Measurements from ENCODE around the gene RNF220.

RNF220 gene

GRCh38 chr1:44359234-44359935 is 45.7 kb upstream of the RNF220 start (continued):
- no peak for TF ChIP-seq ZBTB11 (tag by site-specific recombination; conservative IDR thresholded peaks at IDR 0.05; ENCODE audit: low read depth)
- 0 out of 2 replicates have a peak, but pooled peaks have one; percentile 28 for TF ChIP-seq ZNF335 (tag by site-specific recombination; conservative IDR thresholded peaks at IDR 0.05)
- no peak for TF ChIP-seq ZNF560 (tag by site-specific recombination; IDR thresholded peaks at IDR 0.05; ENCODE audit: borderline replicate concordance)
- TF ChIP-seq MYNN (tag by site-specific recombination; IDR thresholded peaks at IDR 0.05; ENCODE audit: borderline replicate concordance): no peak
- TF ChIP-seq, protein P1, sequence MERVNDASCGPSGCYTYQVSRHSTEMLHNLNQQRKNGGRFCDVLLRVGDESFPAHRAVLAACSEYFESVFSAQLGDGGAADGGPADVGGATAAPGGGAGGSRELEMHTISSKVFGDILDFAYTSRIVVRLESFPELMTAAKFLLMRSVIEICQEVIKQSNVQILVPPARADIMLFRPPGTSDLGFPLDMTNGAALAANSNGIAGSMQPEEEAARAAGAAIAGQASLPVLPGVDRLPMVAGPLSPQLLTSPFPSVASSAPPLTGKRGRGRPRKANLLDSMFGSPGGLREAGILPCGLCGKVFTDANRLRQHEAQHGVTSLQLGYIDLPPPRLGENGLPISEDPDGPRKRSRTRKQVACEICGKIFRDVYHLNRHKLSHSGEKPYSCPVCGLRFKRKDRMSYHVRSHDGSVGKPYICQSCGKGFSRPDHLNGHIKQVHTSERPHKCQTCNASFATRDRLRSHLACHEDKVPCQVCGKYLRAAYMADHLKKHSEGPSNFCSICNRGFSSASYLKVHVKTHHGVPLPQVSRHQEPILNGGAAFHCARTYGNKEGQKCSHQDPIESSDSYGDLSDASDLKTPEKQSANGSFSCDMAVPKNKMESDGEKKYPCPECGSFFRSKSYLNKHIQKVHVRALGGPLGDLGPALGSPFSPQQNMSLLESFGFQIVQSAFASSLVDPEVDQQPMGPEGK (tag by site-specific recombination; IDR thresholded peaks at IDR 0.05): no peak
- peak; percentile 56; the same call in 1 of the 2 replicates for TF ChIP-seq TRIM28 (IDR thresholded peaks at IDR 0.05; ENCODE audit: borderline replicate concordance, low read length)
- no peak for TF ChIP-seq ZNF558 (tag by site-specific recombination; IDR thresholded peaks at IDR 0.05)

DNA sequence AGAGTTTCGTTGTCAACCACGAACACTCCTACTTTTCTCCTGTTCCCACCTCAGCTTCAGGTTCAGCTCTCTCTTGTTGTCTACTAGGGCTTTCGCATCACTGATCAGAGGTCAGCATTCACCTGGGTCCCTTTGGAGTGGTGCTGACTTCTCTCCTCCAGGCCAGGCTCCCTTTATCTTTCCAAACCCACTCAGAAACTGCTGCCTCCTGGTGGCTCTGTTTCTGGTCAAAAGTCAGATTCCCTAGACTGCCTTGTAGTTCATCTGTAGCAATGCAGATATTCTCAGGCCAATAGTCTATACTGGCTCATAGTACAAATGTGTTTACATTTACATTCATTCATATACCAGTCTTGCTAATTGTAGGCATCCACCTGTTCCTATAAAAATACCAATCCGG is 43.6 kb upstream of the RNF220 start:
- ChIA-PET POLR2A (no interaction called here), CTCF (no interaction called here)
- H3K4me1 ChIP-seq (ENCODE audit: control insufficient read depth, insufficient read depth, low read length): peaks cover 2% of the 10 kb centered on the region; the same call in 1 of the 2 replicates
- H3K36me3 ChIP-seq (ENCODE audit: control insufficient read depth in 2 of 2, insufficient read depth in 1 of 2, low read length in 2 of 2): no peaks in the 10 kb centered on the region
- no peak overlapping the region for H3K4me3 ChIP-seq (ENCODE audit: low read depth, low read length)
- no peaks in the 10 kb centered on the region for H3K9me3 ChIP-seq (ENCODE audit: control insufficient read depth, insufficient read depth, low read depth, low read length)
- no peak overlapping the region for H3K27ac ChIP-seq (ENCODE audit: extremely low read depth, low read depth, low read length)
- TF ChIP-seq, protein P2, sequence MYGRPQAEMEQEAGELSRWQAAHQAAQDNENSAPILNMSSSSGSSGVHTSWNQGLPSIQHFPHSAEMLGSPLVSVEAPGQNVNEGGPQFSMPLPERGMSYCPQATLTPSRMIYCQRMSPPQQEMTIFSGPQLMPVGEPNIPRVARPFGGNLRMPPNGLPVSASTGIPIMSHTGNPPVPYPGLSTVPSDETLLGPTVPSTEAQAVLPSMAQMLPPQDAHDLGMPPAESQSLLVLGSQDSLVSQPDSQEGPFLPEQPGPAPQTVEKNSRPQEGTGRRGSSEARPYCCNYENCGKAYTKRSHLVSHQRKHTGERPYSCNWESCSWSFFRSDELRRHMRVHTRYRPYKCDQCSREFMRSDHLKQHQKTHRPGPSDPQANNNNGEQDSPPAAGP (tag by site-specific recombination; IDR thresholded peaks at IDR 0.05): no peak
- TF ChIP-seq IKZF3 (tag by site-specific recombination; IDR thresholded peaks at IDR 0.05): no peak

DNA sequence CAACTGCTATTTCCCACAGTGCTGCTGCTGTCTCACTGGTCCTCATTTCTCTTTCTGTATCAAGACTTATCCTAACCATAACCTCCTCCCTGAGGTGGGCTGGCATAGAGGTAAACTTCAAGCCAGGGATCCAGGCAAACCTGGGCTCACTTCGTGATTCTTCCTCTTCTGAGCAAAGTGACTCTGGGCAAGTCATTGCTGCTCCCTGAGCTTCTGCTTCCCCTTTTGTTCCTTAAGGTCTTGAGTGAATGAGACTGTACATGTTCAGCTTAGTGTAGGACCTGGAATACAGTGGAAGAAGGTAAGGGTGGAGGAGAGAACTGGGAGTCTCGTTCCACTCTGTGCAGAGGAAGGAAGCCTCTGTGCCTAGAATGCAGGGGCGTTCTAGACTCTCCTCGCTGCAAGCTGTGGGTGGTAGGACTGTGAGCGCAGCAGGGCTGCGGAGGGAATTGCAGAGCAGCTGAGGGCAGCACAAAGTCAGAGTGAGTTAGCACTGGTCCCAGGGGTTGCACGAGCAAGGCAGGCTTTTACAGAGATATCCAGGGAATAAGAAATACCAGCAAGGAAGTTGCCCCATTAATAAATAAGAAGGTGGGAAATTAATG is 38.6 kb upstream of the RNF220 start:
- no peak overlapping the region for H3K4me3 ChIP-seq (ENCODE audit: low read depth, low read length)
- TF ChIP-seq EGR2 (tag by site-specific recombination; IDR thresholded peaks at IDR 0.05; ENCODE audit: low read depth): 0 out of 2 replicates have a peak, but pooled peaks have one; percentile 15
- TF ChIP-seq ZNF23 (tag by site-specific recombination; IDR thresholded peaks at IDR 0.05; ENCODE audit: borderline replicate concordance): no peak
- H3K27ac ChIP-seq (ENCODE audit: extremely low read depth, low read depth, low read length): no peak overlapping the region
- CTCF ChIA-PET: interaction anchor here (0.7 to 2.1 kb wide), 3 partner anchors 12 to 206 kb away, joined by 3 to 5 read pairs (median 3); no protein-coding TSS in a partner anchor
- POLR2A ChIA-PET: no interaction called here
- H3K4me1 ChIP-seq (ENCODE audit: control insufficient read depth, insufficient read depth, low read length): no peaks in the 10 kb centered on the region
- H3K36me3 ChIP-seq (ENCODE audit: control insufficient read depth in 2 of 2, insufficient read depth in 1 of 2, low read length in 2 of 2): no peaks in the 10 kb centered on the region
- H3K9me3 ChIP-seq (ENCODE audit: control insufficient read depth, insufficient read depth, low read depth, low read length): no peaks in the 10 kb centered on the region

DNA sequence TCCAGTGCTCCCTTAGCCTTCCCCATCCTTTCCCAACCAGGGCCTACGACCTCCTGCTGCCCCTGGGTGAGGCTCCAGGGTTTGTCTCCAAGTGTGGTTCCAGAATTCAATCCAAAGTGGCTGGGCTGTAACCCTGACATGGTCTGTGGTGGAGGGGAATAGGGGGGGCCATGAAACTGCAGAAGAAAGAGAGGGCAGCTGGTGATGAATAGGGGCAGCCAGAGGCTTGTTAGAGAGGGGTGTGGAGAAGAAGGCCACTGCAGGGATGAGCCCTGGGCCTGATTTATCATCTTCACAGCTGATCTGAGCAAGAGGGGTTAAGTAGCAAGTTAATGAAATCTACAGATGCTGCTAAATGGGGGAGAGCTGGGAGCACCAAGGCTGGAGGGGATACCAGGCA is 37.1 kb upstream of the RNF220 start:
- H3K36me3 ChIP-seq (ENCODE audit: control insufficient read depth in 2 of 2, insufficient read depth in 1 of 2, low read length in 2 of 2): no peaks in the 10 kb centered on the region
- CTCF ChIA-PET: interaction anchor here (0.7 to 2.1 kb wide), 2 partner anchors 10 to 150 kb away, joined by 3 to 5 read pairs; no protein-coding TSS in a partner anchor
- no peak overlapping the region for H3K27ac ChIP-seq (ENCODE audit: extremely low read depth, low read depth, low read length)
- H3K4me1 ChIP-seq (ENCODE audit: control insufficient read depth, insufficient read depth, low read length): no peaks in the 10 kb centered on the region
- no peak overlapping the region for H3K4me3 ChIP-seq (ENCODE audit: low read depth, low read length)
- POLR2A ChIA-PET: no interaction called here
- no peaks in the 10 kb centered on the region for H3K9me3 ChIP-seq (ENCODE audit: control insufficient read depth, insufficient read depth, low read depth, low read length)
- TF ChIP-seq, protein P3, sequence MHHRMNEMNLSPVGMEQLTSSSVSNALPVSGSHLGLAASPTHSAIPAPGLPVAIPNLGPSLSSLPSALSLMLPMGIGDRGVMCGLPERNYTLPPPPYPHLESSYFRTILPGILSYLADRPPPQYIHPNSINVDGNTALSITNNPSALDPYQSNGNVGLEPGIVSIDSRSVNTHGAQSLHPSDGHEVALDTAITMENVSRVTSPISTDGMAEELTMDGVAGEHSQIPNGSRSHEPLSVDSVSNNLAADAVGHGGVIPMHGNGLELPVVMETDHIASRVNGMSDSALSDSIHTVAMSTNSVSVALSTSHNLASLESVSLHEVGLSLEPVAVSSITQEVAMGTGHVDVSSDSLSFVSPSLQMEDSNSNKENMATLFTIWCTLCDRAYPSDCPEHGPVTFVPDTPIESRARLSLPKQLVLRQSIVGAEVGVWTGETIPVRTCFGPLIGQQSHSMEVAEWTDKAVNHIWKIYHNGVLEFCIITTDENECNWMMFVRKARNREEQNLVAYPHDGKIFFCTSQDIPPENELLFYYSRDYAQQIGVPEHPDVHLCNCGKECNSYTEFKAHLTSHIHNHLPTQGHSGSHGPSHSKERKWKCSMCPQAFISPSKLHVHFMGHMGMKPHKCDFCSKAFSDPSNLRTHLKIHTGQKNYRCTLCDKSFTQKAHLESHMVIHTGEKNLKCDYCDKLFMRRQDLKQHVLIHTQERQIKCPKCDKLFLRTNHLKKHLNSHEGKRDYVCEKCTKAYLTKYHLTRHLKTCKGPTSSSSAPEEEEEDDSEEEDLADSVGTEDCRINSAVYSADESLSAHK (tag by site-specific recombination; IDR thresholded peaks at IDR 0.05): peak; percentile 84
- no peak for TF ChIP-seq KLF9 (tag by site-specific recombination; IDR thresholded peaks at IDR 0.05; ENCODE audit: low read depth)
